GM12878 (cell line): ENCODE results near the gene RPS26. TPM values are rescaled to one million over a fixed set of nuclear protein-coding genes. Genes with fewer than 3 reads are reported as not detected.

ENCODE experiments used
- ATAC-seq: fragments of 200-7000 bp; cut with Tn5 transposase; 3 replicates; pipeline ENCODE4 v1.9.1; 2020; ENCODE audit warnings: mild to moderate bottlenecking, moderate library complexity
- BruUV-seq: library from RNA; stranded (reverse); fragments of 400-500 nt; replicated peaks from 2 replicates; lab custom pipeline; 2021; lab: Mats Ljungman, UMichigan
- CTCF ChIA-PET: fragments of 300-600 bp; sonication (Branson Sonifier 250); formaldehyde crosslinking; extraction: SDS; loops from one replicate; lab custom pipeline; 2021; ENCODE audit warnings: inconsistent platforms; lab: Yijun Ruan, JAX
- POLR2A ChIA-PET: fragments of 350-600 bp; formaldehyde crosslinking; extraction: SDS; loops from one replicate; lab custom pipeline; 2021; ENCODE audit warnings: inconsistent platforms; lab: Charles Lee
- RAD21 ChIA-PET: fragments of 300-600 bp; sonication (Branson Sonifier 250); formaldehyde crosslinking; loops from one replicate; lab custom pipeline; 2023; ENCODE audit warnings: antibody characterized with exemption; ENCODE audit not compliant: unreplicated experiment; lab: Charles Lee
- SMC1A ChIA-PET: fragments of 300-600 bp; sonication (Branson Sonifier 250); formaldehyde crosslinking; loops from one replicate; lab custom pipeline; 2023; ENCODE audit not compliant: unreplicated experiment, uncharacterized antibody; lab: Charles Lee
- DNase-seq: peaks from one replicate; pipeline ENCODE4 v3.0.0-alpha.2; 2011; ENCODE audit warnings: low read depth, low spot score
- FAIRE-seq: peaks from 3 replicates; lab custom pipeline; 2011; peaks lifted over from hg19 to GRCh38; lab: Jason Lieb, UNC
- H2AFZ ChIP-seq: 2 replicates; pipeline ENCODE4 v1.6.0; 2011; ENCODE audit warnings: low read depth, low read length, control low read depth; ENCODE audit not compliant: control insufficient read depth
- H3K27ac ChIP-seq: 2 replicates; pipeline ENCODE4 v1.5.1; 2011; ENCODE audit warnings: control low read depth; ENCODE audit not compliant: control insufficient read depth, insufficient read depth
- H3K27me3 ChIP-seq, 2 experiments: replicated peaks in 1 of 2; 2 replicates each; pipeline versions ENCODE4 v1.6.0 to v1.6.1; 2011; ENCODE audit warnings: low read length in 1 of 2; ENCODE audit not compliant: control insufficient read depth in 2 of 2, insufficient read depth in 2 of 2
- H3K36me3 ChIP-seq, 2 experiments: 2 replicates each; pipeline ENCODE4 v1.5.1; 2011; ENCODE audit warnings: low read length in 1 of 2; ENCODE audit not compliant: control insufficient read depth in 2 of 2, insufficient read depth in 2 of 2
- H3K4me1 ChIP-seq: 2 replicates; pipeline ENCODE4 v1.6.1; 2011; ENCODE audit warnings: mild to moderate bottlenecking, low read length, moderate library complexity, mixed read lengths; ENCODE audit not compliant: control insufficient read depth, insufficient read depth
- H3K4me2 ChIP-seq: 2 replicates; pipeline ENCODE4 v1.6.0; 2011; ENCODE audit warnings: control low read depth; ENCODE audit not compliant: control insufficient read depth, insufficient read depth
- H3K4me3 ChIP-seq: fragments of 200-600 bp; sonication (generic); 2 replicates; pipeline ENCODE4 v1.5.1; 2016
- H3K79me2 ChIP-seq: 2 replicates; pipeline ENCODE4 v1.6.0; 2011; ENCODE audit warnings: low read length; ENCODE audit not compliant: control insufficient read depth, insufficient read depth
- H3K9ac ChIP-seq: 2 replicates; pipeline ENCODE4 v1.8.0; 2011; ENCODE audit warnings: low read length, control low read depth, mixed read lengths; ENCODE audit not compliant: control insufficient read depth, insufficient read depth
- H3K9me3 ChIP-seq: replicated peaks from 3 replicates; pipeline ENCODE4 v1.5.1; 2011; ENCODE audit warnings: mild to moderate bottlenecking, low read length; ENCODE audit not compliant: control insufficient read depth, insufficient read depth
- H4K20me1 ChIP-seq: 2 replicates; pipeline ENCODE4 v1.6.0; 2011; ENCODE audit not compliant: control insufficient read depth, insufficient read depth
- GATAD2B ChIP-seq: fragments of 450-650 bp; conservative IDR thresholded peaks from 2 replicates; pipeline ENCODE4 v1.6.1; 2017; ENCODE audit warnings: low read depth, mild to moderate bottlenecking, moderate library complexity
- JUND ChIP-seq: IDR thresholded peaks from 2 replicates; pipeline ENCODE4 v1.6.1; 2012; ENCODE audit warnings: low read depth, mild to moderate bottlenecking, low read length, improper control_type of control experiment, moderate library complexity
- MEF2B ChIP-seq: fragments of 450-650 bp; IDR thresholded peaks from 2 replicates; pipeline ENCODE4 v1.6.1; 2018; ENCODE audit warnings: mild to moderate bottlenecking, moderate library complexity; ENCODE audit not compliant: partially characterized antibody, poor library complexity, severe bottlenecking
- NFYB ChIP-seq: IDR thresholded peaks from 2 replicates; pipeline ENCODE4 v1.6.1; 2011; ENCODE audit warnings: low read depth, mild to moderate bottlenecking, low read length, improper control_type of control experiment, moderate library complexity; ENCODE audit not compliant: insufficient read depth
- NR2C1 ChIP-seq: fragments of 450-650 bp; IDR thresholded peaks from 2 replicates; pipeline ENCODE4 v1.6.1; 2017; ENCODE audit warnings: antibody characterized with exemption, mild to moderate bottlenecking, moderate library complexity
- PAX5 ChIP-seq: IDR thresholded peaks from 2 replicates; pipeline ENCODE4 v1.6.1; 2011; ENCODE audit warnings: low read depth, low read length, borderline replicate concordance
- RELB ChIP-seq: fragments of 450-650 bp; IDR thresholded peaks from 2 replicates; pipeline ENCODE4 v1.6.1; 2017; ENCODE audit warnings: low read depth, mild to moderate bottlenecking, moderate library complexity
- TAF1 ChIP-seq: IDR thresholded peaks from 2 replicates; pipeline ENCODE4 v1.6.1; 2011; ENCODE audit warnings: mild to moderate bottlenecking, low read depth, low read length, borderline replicate concordance
- TCF12 ChIP-seq: IDR thresholded peaks from 2 replicates; pipeline ENCODE4 v1.6.1; 2011; ENCODE audit warnings: low read depth, mild to moderate bottlenecking, low read length
- TCF7 ChIP-seq: IDR thresholded peaks from 2 replicates; pipeline ENCODE4 v1.6.1; 2014; ENCODE audit warnings: antibody characterized with exemption, borderline replicate concordance
- YY1 ChIP-seq: IDR thresholded peaks from 2 replicates; pipeline ENCODE4 v1.6.1; 2011; ENCODE audit warnings: low read depth, mild to moderate bottlenecking, low read length
- ZBED1 ChIP-seq: IDR thresholded peaks from 2 replicates; pipeline ENCODE4 v1.6.1; 2016; ENCODE audit warnings: borderline replicate concordance
- ZNF24 ChIP-seq: fragments of 450-650 bp; IDR thresholded peaks from 2 replicates; pipeline ENCODE4 v1.6.1; 2017; ENCODE audit warnings: antibody characterized with exemption, mild to moderate bottlenecking
- WGBS: methylation state at CpG from one replicate; pipeline ENCODE4 v1.1.6; 2016; ENCODE audit warnings: low lambda C conversion rate; ENCODE audit not compliant: insufficient replicate concordance, insufficient coverage; ENCODE audit errors: missing lambda C conversion rate; 5-methylcytosine and 5-hydroxymethylcytosine counted together
- in situ Hi-C: fragments of 300-500 bp; cut with MboI; formaldehyde crosslinking; loops from 9 replicates; pipeline ENCODE4 v1.14.3; 2018; ENCODE audit warnings: mixed read lengths
- intact Hi-C: fragments of 100-400 bp; cut with micrococcal nuclease; formaldehyde crosslinking; loops from one replicate; pipeline ENCODE4 v1.14.2; 2022; ENCODE audit not compliant: unreplicated experiment
- polyA plus RNA-seq, 11 experiments: library from polyadenylated mRNA; depleted of rRNA in 4 of 11; unstranded in 6 of 11; stranded (reverse) in 5 of 11; fragments of >200 nt; fragmentation: Nextera tagmentation in 4 of 11; fragmentation: Illumina TruSeq in 1 of 11; extraction: Ambion mirVana in 4 of 11; extraction: Trizol in 1 of 11; gene quantifications; 1 replicate in 1 of 11; 2 replicates in 10 of 11; pipeline versions ENCODE4 v1.2.1 to v1.2.3, GENCODE V29; 2011 to 2016; ENCODE audit warnings: inconsistent platforms in 2 of 11, missing spikeins in 2 of 11, low read depth in 1 of 11
- total RNA-seq, 4 experiments: library from RNA; depleted of rRNA in 3 of 4; stranded (reverse); fragments of >200 nt in 3 of 4; fragmentation: Illumina TruSeq in 1 of 4; extraction: Trizol in 1 of 4; gene quantifications; 2 replicates each; pipeline versions ENCODE4 v1.2.1 to v1.2.3, GENCODE V29; 2013 to 2021
- TF ChIP-seq, protein P1 (sequence below): fragments of 450-650 bp; IDR thresholded peaks from 2 replicates; pipeline ENCODE4 v1.6.1; 2018; ENCODE audit warnings: borderline replicate concordance, mild to moderate bottlenecking; ENCODE audit not compliant: partially characterized antibody

Gene RPS26
- total and polyA plus RNA-seq, 10 of the 15 experiments (the other 5 are each of a cell fraction or from before 2014, with no cell fraction given) = 75.5 to 3,147 (median 881) TPM

DNA sequence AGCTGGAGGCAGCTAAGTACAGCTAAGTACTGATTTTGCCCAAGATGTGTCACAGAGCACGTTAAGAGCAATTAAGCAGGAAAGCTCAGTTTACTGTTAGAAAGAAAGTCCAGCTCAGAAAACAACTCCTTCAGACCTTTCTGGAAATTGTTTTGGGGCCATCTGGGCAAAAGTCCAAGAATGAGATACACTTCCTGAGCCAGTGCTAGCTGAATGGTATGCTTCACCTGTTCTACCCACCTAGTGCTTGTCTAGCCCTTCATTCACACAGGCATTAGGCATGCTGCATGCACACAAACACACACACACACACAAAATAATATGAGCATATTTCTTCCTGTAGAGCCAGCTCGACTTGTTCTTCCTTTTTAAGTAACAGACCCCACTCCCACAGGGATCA lies 27.5 kb upstream of the RPS26 start:
- Histone ChIP-seq H4K20me1 (no peaks in the 10 kb centered on the region), H3K4me1 (no peaks in the 10 kb centered on the region), H2AFZ (no peak overlapping the region), H3K4me3 (no peak overlapping the region), H3K9ac (no peak overlapping the region), H3K27ac (no peak overlapping the region), H3K79me2 (no peaks in the 10 kb centered on the region), H3K4me2 (no peak overlapping the region), H3K27me3 (no peaks in the 10 kb centered on the region), H3K36me3 (no peaks in the 10 kb centered on the region), H3K9me3 (no peaks in the 10 kb centered on the region)
- intact Hi-C loops = no loop called here
- no peak for ATAC-seq
- in situ Hi-C loops = no loop called here
- ChIA-PET POLR2A (interaction anchor here (0.6 to 0.7 kb wide), 2 partner anchors 429 to 884 kb away, joined by 3 to 4 read pairs; no protein-coding TSS in a partner anchor), SMC1A (interaction anchor here (0.5 to 0.7 kb wide), 2 partner anchors 16 to 276 kb away, joined by 3 read pairs; no protein-coding TSS in a partner anchor), RAD21 (interaction anchor here (1.7 kb wide), 1 partner anchor 276 kb away, joined by 6 read pairs; no protein-coding TSS in a partner anchor), CTCF (interaction anchor here (0.9 to 1.9 kb wide), 2 partner anchors 18 to 23 kb away, joined by 3 to 7 read pairs; no protein-coding TSS in a partner anchor)
- TF ChIP-seq ZBED1 = no peak
- no peak for DNase-seq
- WGBS = 4% methylated on average over 2 of the region's 2 CpGs
- FAIRE-seq = no peak
- BruUV-seq = no TSS peak

DNA sequence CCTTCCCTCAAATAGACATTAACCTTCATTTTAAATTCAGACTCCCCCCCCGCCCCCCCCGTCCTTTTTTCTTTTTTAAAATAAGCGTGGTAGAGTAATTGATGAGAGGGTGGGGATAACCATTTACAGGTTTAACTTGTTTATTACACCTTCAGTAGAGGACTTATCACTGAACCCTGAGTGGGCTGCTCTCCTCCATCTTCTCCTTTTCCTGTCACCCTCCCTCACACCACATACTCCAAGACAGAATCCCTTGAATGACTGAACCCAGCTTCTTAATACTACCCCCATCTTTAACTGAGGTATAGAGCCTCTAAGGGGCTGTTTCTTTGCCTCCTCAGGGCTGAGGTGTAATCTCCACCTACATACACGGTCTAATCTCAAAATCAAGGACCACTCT lies 24.5 kb upstream of the RPS26 start:
- H4K20me1 ChIP-seq = no peaks in the 10 kb centered on the region
- H3K27me3 ChIP-seq = no peaks in the 10 kb centered on the region
- H3K4me1 ChIP-seq = peaks cover 4% of the 10 kb centered on the region
- no peak overlapping the region for H3K9ac ChIP-seq
- H3K9me3 ChIP-seq = no peaks in the 10 kb centered on the region
- POLR2A ChIA-PET = interaction anchor here (0.6 kb wide), 1 partner anchor 247 kb away, joined by 5 read pairs; no protein-coding TSS in a partner anchor
- no peaks in the 10 kb centered on the region for H3K36me3 ChIP-seq
- no peak overlapping the region for H3K27ac ChIP-seq
- BruUV-seq = no TSS peak
- no peaks in the 10 kb centered on the region for H3K79me2 ChIP-seq
- no peak overlapping the region for H3K4me2 ChIP-seq
- 100% methylated on average over 1 of the region's 4 CpGs for WGBS
- SMC1A ChIA-PET = no interaction called here
- CTCF ChIA-PET = interaction anchor here (1.7 kb wide), 1 partner anchor 20 kb away, joined by 5 read pairs; the partner anchor contains the start of gene SUOX
- no peak overlapping the region for H2AFZ ChIP-seq
- in situ Hi-C loops = no loop called here
- ATAC-seq (no peak), DNase-seq (no peak), FAIRE-seq (no peak)
- no peak overlapping the region for H3K4me3 ChIP-seq
- intact Hi-C loops = no loop called here
- RAD21 ChIA-PET = no interaction called here
- TF ChIP-seq MEF2B = no peak
- no peak for TF ChIP-seq TCF12
- TF ChIP-seq NFYB = no peak
- TF ChIP-seq, protein P1, sequence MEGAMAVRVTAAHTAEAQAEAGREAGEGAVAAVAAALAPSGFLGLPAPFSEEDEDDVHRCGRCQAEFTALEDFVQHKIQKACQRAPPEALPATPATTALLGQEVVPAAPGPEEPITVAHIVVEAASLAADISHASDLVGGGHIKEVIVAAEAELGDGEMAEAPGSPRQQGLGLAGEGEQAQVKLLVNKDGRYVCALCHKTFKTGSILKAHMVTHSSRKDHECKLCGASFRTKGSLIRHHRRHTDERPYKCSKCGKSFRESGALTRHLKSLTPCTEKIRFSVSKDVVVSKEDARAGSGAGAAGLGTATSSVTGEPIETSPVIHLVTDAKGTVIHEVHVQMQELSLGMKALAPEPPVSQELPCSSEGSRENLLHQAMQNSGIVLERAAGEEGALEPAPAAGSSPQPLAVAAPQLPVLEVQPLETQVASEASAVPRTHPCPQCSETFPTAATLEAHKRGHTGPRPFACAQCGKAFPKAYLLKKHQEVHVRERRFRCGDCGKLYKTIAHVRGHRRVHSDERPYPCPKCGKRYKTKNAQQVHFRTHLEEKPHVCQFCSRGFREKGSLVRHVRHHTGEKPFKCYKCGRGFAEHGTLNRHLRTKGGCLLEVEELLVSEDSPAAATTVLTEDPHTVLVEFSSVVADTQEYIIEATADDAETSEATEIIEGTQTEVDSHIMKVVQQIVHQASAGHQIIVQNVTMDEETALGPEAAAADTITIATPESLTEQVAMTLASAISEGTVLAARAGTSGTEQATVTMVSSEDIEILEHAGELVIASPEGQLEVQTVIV = no peak
- no peak for TF ChIP-seq GATAD2B
- no peak for TF ChIP-seq NR2C1
- TF ChIP-seq PAX5 = no peak
- no peak for TF ChIP-seq RELB
- TF ChIP-seq TAF1 = no peak
- no peak for TF ChIP-seq YY1
- no peak for TF ChIP-seq TCF7
- no peak for TF ChIP-seq JUND
- TF ChIP-seq ZNF24 = no peak
